Type B pancreatic cell (in vitro differentiated cells): ENCODE results near the gene ARL8A. TPM values are rescaled to one million over a fixed set of nuclear protein-coding genes. Genes with fewer than 3 reads are reported as not detected.
"Not testable (repeated sequence)": the region's sequence is repeated elsewhere in the genome, so short reads cannot be mapped to it uniquely, and the experiment has no call there.

ENCODE experiments used
- DNase-seq: peaks from one replicate; pipeline ENCODE4 v3.0.0; 2021; ENCODE audit warnings: mixed read lengths; ENCODE audit not compliant: unreplicated experiment; ENCODE audit errors: extremely low spot score
- H3K27ac Mint-ChIP-seq: 2 replicates; pipeline ENCODE4 v1.8.0; 2021; ENCODE audit warnings: mild to moderate bottlenecking, mixed read lengths
- H3K27me3 Mint-ChIP-seq: 2 replicates; pipeline ENCODE4 v1.8.0; 2021; ENCODE audit warnings: mixed read lengths
- H3K36me3 Mint-ChIP-seq: 2 replicates; pipeline ENCODE4 v1.8.0; 2021; ENCODE audit warnings: mixed read lengths
- H3K4me1 Mint-ChIP-seq: one replicate; pipeline ENCODE4 v1.8.0; 2021; ENCODE audit warnings: mixed read lengths; ENCODE audit not compliant: unreplicated experiment
- H3K4me3 Mint-ChIP-seq: 2 replicates; pipeline ENCODE4 v1.8.0; 2021; ENCODE audit warnings: mild to moderate bottlenecking, mixed read lengths
- H3K9me3 Mint-ChIP-seq: 2 replicates; pipeline ENCODE4 v1.8.0; 2021; ENCODE audit warnings: mixed read lengths
- total RNA-seq: library from RNA; stranded (reverse); gene quantifications from 2 replicates; pipeline ENCODE4 v1.2.1, GENCODE V29; 2021; ENCODE audit warnings: low replicate concordance
- TF ChIP-seq, protein P1 (sequence below): fragments of 200-600 bp; sonication (generic); conservative IDR thresholded peaks from 2 replicates; pipeline ENCODE4 v1.5.0; 2021; ENCODE audit warnings: antibody characterized with exemption, mild to moderate bottlenecking

Gene ARL8A
- total RNA-seq, 1 donor from 2014 or later, result 58.6 TPM

DNA sequence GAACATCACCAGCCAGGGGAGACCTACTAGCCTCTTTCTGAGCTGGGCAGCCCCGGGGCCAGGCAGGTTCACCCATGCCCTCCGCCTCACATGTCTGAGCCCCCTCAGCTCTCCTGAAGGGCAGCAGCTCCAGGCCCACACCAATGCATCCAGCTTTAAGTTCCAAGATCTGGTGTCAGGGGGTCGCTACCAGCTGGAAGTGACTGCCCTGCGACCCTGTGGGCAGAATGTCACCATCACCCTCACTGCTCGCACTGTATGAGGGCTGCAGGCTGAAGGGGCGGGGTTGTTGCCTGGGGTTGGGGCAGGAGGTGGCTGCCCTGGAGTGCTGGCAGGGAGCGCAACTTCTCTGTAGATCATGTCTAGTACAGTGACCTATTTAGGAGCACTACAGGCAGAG lies 24.3 kb upstream of the ARL8A start:
- Mint-ChIP-seq H3K27ac (no peak overlapping the region), H3K27me3 (no peaks in the 10 kb centered on the region)

DNA sequence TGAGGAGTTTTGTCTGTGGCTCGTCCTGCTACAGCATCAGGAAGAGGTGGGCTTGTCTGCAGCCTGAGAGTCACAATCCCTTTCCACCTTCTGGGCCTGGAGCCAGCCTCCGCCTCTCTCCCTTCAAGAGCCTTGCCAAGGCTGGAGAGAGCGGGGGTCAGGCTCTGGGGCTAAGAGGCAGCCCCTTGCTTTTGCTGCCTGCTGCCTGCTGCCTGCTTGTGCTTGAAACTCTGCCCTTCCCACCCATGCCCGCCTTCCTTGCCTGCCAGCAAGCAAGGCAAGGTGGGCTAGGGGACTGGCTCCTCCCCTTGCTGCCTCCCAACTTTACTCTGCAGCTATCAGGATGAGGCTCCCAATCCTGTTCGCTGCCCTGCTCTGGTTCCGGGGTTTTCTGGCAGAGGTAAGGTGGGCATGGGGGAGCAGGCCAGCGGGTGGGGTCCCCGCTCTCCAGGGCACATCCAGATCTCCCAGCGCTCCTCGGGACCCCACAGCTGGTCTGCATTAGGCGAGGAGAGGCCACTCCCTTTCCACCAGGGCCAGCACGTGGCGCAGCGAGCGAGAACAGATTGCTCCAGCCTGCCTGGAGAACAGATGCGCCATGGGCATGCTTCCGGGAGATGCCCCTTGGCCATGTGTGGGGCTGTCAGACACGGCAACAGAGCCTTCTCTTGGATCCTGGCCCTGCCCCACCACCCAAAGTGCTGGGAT lies 23.3 kb upstream of the ARL8A start:
- Mint-ChIP-seq H3K36me3 (no peaks in the 10 kb centered on the region), H3K4me3 (no peak overlapping the region), H3K9me3 (no peaks in the 10 kb centered on the region), H3K27ac (no peak overlapping the region), H3K4me1 (peaks cover 11% of the 10 kb centered on the region), H3K27me3 (no peaks in the 10 kb centered on the region)
- TF ChIP-seq, protein P1, sequence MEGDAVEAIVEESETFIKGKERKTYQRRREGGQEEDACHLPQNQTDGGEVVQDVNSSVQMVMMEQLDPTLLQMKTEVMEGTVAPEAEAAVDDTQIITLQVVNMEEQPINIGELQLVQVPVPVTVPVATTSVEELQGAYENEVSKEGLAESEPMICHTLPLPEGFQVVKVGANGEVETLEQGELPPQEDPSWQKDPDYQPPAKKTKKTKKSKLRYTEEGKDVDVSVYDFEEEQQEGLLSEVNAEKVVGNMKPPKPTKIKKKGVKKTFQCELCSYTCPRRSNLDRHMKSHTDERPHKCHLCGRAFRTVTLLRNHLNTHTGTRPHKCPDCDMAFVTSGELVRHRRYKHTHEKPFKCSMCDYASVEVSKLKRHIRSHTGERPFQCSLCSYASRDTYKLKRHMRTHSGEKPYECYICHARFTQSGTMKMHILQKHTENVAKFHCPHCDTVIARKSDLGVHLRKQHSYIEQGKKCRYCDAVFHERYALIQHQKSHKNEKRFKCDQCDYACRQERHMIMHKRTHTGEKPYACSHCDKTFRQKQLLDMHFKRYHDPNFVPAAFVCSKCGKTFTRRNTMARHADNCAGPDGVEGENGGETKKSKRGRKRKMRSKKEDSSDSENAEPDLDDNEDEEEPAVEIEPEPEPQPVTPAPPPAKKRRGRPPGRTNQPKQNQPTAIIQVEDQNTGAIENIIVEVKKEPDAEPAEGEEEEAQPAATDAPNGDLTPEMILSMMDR, result no peak
- DNase-seq, result no peak

More for the DNA sequence above, 24.3 kb upstream of the ARL8A start:
- no peak for DNase-seq
- TF ChIP-seq, protein P1, result no peak
- Mint-ChIP-seq H3K36me3 (no peaks in the 10 kb centered on the region), H3K9me3 (no peaks in the 10 kb centered on the region), H3K4me3 (no peak overlapping the region), H3K4me1 (peaks cover 10% of the 10 kb centered on the region)

DNA sequence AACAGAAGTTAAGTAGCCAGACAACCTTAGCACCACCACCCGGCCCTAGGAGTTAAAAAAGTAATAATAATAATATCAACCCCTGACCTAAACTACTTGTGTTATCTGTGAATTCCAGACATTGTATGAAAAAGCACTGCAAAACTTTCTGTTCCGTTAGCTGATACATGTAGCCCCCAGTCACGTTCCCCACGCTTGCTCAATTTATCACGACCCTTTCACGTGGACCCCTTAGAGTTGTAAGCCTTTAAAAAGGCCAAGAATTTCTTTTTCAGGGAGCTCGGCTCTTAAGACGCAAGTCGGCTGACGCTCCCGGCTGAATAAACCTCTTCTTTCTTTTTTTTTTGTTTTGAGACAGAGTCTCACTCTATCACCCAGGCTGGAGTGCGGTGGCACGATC lies 22.5 kb upstream of the ARL8A start:
- H3K36me3 Mint-ChIP-seq, H3K27me3 Mint-ChIP-seq, H3K9me3 Mint-ChIP-seq, DNase-seq, H3K27ac Mint-ChIP-seq, H3K4me3 Mint-ChIP-seq: not testable (repeated sequence)
- H3K4me1 Mint-ChIP-seq, result peaks cover 16% of the 10 kb centered on the region

DNA sequence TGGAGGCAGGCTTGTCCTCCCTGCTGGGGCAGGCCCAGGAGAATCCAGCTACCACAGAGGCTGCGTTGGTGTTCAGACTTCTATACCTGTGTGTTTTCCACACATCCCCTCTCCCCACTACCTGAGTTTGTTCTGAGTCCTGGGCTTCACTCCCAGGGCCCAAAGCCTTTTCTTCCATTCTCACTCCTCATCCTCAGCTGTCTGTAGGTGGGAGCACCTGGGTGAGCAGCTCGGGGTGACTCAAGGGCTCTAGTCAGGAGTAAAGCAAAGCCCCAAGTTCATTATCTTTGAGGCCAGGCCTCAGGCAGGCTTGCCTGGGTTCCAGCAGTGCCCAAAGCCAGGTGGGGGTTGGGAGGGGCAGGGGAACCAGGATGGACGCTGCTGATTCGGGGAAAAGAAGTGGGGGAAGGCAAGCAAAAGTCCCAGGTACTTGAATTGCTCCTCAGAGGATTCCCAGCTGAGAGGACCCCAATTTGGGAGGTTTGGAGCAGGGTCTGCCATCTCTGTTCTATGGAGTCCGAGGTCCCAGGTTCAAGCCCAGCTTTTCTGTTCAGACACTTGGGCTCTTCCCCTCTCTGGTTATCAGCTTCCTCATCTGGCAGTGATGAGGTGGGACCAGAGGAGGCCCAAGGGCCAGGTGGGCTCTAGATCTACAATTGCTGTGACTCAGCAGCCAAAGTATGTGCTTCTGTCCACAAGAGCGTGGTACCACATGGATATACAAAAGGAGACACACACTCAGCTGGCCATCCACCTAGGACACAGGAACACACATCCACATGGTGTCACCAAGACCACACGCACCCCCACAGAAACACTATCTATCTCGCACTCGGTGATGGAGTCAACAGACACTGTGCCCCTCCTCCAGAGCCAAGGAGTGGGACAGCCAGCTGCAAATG lies 21.7 kb upstream of the ARL8A start:
- Mint-ChIP-seq H3K4me3 (no peak overlapping the region), H3K27ac (no peak overlapping the region), H3K4me1 (peaks cover 16% of the 10 kb centered on the region), H3K27me3 (no peaks in the 10 kb centered on the region), H3K9me3 (no peaks in the 10 kb centered on the region), H3K36me3 (no peaks in the 10 kb centered on the region)
- TF ChIP-seq, protein P1, result no peak
- DNase-seq, result no peak

DNA sequence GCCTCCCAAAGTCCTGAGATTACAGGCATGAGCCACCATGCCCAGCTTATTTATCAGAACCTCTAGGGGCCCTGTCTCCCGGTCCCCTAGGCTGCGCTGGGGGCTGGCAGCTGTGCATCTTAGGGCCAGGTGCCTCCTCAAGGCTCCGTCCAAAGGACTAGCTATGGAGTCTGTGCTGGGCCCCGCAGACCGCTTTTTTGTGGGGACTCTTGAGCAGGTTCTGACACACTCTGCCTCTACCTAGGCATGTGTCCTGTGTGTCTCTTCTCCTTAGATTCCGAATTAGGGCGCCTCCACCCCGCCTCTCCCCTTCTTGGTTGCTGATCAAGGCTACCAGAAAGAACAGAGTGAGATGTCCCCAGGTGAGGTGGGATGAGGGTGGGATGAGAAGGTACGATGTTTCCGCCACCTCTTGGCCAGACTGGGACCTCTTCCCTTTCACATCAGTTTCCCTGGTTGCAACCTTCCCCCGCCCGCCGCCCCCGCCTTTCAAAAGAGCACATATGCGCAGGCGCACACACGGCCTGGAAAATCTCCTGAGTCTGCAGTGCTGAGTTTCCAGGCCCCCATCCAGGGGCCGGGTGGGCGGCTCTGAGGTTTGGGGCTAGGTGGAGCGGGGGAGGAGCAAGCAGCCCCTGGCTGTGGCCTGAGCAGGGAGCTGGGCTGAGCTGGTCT lies 20.9 kb upstream of the ARL8A start:
- H3K27ac Mint-ChIP-seq, result no peak overlapping the region
- H3K9me3 Mint-ChIP-seq, result no peaks in the 10 kb centered on the region
- no peaks in the 10 kb centered on the region for H3K36me3 Mint-ChIP-seq
- H3K27me3 Mint-ChIP-seq, result no peaks in the 10 kb centered on the region
- no peak for DNase-seq
- H3K4me3 Mint-ChIP-seq, result no peak overlapping the region
- TF ChIP-seq, protein P1, result no peak
- peaks cover 20% of the 10 kb centered on the region for H3K4me1 Mint-ChIP-seq
